ENCODE measurements around the gene CREB5.

- TF ChIP-seq CTCF (IDR thresholded peaks at IDR 0.05) (no peak), POLR2A (IDR thresholded peaks at IDR 0.05) (no peak)
Measured at GRCh38 chr7:28592861-28593260, 180.5 kb downstream of the CREB5 start.
